Activated CD4-positive, alpha-beta T cell treated with anti-CD3 and anti-CD28 coated beads, Interleukin-2, amount 50 U/mL, for 48 hours (primary cell): Measurements from ENCODE around the gene ZGPAT.
"Not testable (repeated sequence)": the region's sequence is repeated elsewhere in the genome, so short reads cannot be mapped to it uniquely, and the experiment has no call there.

ENCODE experiments used
- DNase-seq, 2 experiments: peaks; one replicate each; pipeline ENCODE4 v3.0.0-alpha.2; 2020

Gene ZGPAT

GRCh38 chr20:63703471-63703975, 4.3 kb upstream of the ZGPAT start:
- DNase-seq, result no peak

- no peak for DNase-seq
These were observed 3.7 kb upstream of the ZGPAT start for GRCh38 chr20:63703976-63704748.

- DNase-seq, result no peak
These were observed 3.1 kb upstream of the ZGPAT start for GRCh38 chr20:63704749-63705117.

GRCh38 chr20:63705232-63706026, 2.4 kb upstream of the ZGPAT start:
- DNase-seq, result no peak

GRCh38 chr20:63706027-63706695, 1.7 kb upstream of the ZGPAT start:
- DNase-seq, result no peak

- DNase-seq, result peak; percentile 66 to 76
These were observed 834 bp upstream of the ZGPAT start for GRCh38 chr20:63706852-63707557.

- DNase-seq, result no peak
These were observed 686 bp downstream of the ZGPAT start for GRCh38 chr20:63708301-63709148.

- no peak for DNase-seq
These were observed 1.3 kb downstream of the ZGPAT start for GRCh38 chr20:63709149-63709527.

- no peak for DNase-seq
These were observed 3.3 kb downstream of the ZGPAT start for GRCh38 chr20:63711085-63711645.

- DNase-seq, result no peak
These were observed 4.4 kb downstream of the ZGPAT start for GRCh38 chr20:63712191-63712590.

GRCh38 chr20:63714858-63715257, 7.0 kb downstream of the ZGPAT start:
- DNase-seq, result no peak

GRCh38 chr20:63718996-63719395, 11.2 kb downstream of the ZGPAT start:
- no peak for DNase-seq

- DNase-seq, result not testable (repeated sequence)
These were observed 15.3 kb downstream of the ZGPAT start for GRCh38 chr20:63722967-63723622.

- not testable (repeated sequence) for DNase-seq
These were observed 22.4 kb downstream of the ZGPAT start for GRCh38 chr20:63730189-63730733.

- no peak for DNase-seq
These were observed 23.6 kb downstream of the ZGPAT start for GRCh38 chr20:63731410-63731809.

GRCh38 chr20:63732118-63733095, 24.6 kb downstream of the ZGPAT start:
- no peak for DNase-seq

- DNase-seq, result no peak
These were observed 25.3 kb downstream of the ZGPAT start for GRCh38 chr20:63733117-63733516.

- DNase-seq, result no peak
These were observed 25.8 kb downstream of the ZGPAT start for GRCh38 chr20:63733579-63734081.
